ENCODE measurements around the gene GALNT18. TPM values are rescaled to one million over a fixed set of nuclear protein-coding genes. Genes with fewer than 3 reads are reported as not detected.

The GALNT18 gene
- total RNA-seq, 3 donors from 2014 or later, result 14.7 to 25.9 (median 16.4) TPM

- TF ChIP-seq, protein P1, sequence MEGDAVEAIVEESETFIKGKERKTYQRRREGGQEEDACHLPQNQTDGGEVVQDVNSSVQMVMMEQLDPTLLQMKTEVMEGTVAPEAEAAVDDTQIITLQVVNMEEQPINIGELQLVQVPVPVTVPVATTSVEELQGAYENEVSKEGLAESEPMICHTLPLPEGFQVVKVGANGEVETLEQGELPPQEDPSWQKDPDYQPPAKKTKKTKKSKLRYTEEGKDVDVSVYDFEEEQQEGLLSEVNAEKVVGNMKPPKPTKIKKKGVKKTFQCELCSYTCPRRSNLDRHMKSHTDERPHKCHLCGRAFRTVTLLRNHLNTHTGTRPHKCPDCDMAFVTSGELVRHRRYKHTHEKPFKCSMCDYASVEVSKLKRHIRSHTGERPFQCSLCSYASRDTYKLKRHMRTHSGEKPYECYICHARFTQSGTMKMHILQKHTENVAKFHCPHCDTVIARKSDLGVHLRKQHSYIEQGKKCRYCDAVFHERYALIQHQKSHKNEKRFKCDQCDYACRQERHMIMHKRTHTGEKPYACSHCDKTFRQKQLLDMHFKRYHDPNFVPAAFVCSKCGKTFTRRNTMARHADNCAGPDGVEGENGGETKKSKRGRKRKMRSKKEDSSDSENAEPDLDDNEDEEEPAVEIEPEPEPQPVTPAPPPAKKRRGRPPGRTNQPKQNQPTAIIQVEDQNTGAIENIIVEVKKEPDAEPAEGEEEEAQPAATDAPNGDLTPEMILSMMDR (IDR thresholded peaks at IDR 0.05), result no peak
- TF ChIP-seq POLR2A (IDR thresholded peaks at IDR 0.05) (no peak), POLR2AphosphoS5 (IDR thresholded peaks at IDR 0.05) (no peak)
- no peaks in the 10 kb centered on the region for H3K4me1 ChIP-seq
- H3K4me3 ChIP-seq, result no peak overlapping the region
- no peaks in the 10 kb centered on the region for H3K27me3 ChIP-seq
- no peaks in the 10 kb centered on the region for H3K36me3 ChIP-seq
- DNase-seq (ENCODE audit: low spot score in 2 of 2), result no peak
- H3K9me3 ChIP-seq, result no peaks in the 10 kb centered on the region
- intact Hi-C loops (cut with DNase I; ENCODE audit: low total_unique reads), result no loop called here
- H3K27ac ChIP-seq, result no peak overlapping the region
These were observed 157.2 kb downstream of the GALNT18 start for GRCh38 chr11:11464555-11464954.

- Histone ChIP-seq H3K36me3 (no peaks in the 10 kb centered on the region), H3K9me3 (no peaks in the 10 kb centered on the region), H3K27ac (no peak overlapping the region), H3K4me3 (no peak overlapping the region), H3K27me3 (no peaks in the 10 kb centered on the region), H3K4me1 (no peaks in the 10 kb centered on the region)
- intact Hi-C loops (cut with DNase I; ENCODE audit: low total_unique reads), result no loop called here
- TF ChIP-seq POLR2A (IDR thresholded peaks at IDR 0.05) (no peak), POLR2AphosphoS5 (IDR thresholded peaks at IDR 0.05) (no peak)
- TF ChIP-seq, protein P1 (IDR thresholded peaks at IDR 0.05), result no peak
- DNase-seq (ENCODE audit: low spot score in 2 of 2), result no peak
These were observed 158.4 kb downstream of the GALNT18 start for GRCh38 chr11:11463405-11463804.

GRCh38 chr11:11461473-11461872, 160.3 kb downstream of the GALNT18 start:
- intact Hi-C loops (cut with DNase I; ENCODE audit: low total_unique reads), result no loop called here

GRCh38 chr11:11459578-11459977, 162.2 kb downstream of the GALNT18 start:
- TF ChIP-seq POLR2AphosphoS5 (IDR thresholded peaks at IDR 0.05) (no peak), POLR2A (IDR thresholded peaks at IDR 0.05) (no peak)
- TF ChIP-seq, protein P1 (IDR thresholded peaks at IDR 0.05), result no peak
- no peak overlapping the region for H3K4me3 ChIP-seq
- DNase-seq (ENCODE audit: low spot score in 2 of 2), result no peak
- no peaks in the 10 kb centered on the region for H3K27me3 ChIP-seq
- H3K9me3 ChIP-seq, result no peaks in the 10 kb centered on the region
- intact Hi-C loops (cut with DNase I; ENCODE audit: low total_unique reads), result no loop called here
- H3K27ac ChIP-seq, result no peak overlapping the region
- H3K36me3 ChIP-seq, result no peaks in the 10 kb centered on the region
- H3K4me1 ChIP-seq, result no peaks in the 10 kb centered on the region

More at GRCh38 chr11:11461473-11461872, 160.3 kb downstream of the GALNT18 start:
- TF ChIP-seq POLR2A (IDR thresholded peaks at IDR 0.05) (no peak), POLR2AphosphoS5 (IDR thresholded peaks at IDR 0.05) (no peak)
- TF ChIP-seq, protein P1 (IDR thresholded peaks at IDR 0.05), result no peak
- Histone ChIP-seq H3K4me3 (no peak overlapping the region), H3K27ac (no peak overlapping the region), H3K36me3 (no peaks in the 10 kb centered on the region), H3K4me1 (no peaks in the 10 kb centered on the region), H3K27me3 (no peaks in the 10 kb centered on the region), H3K9me3 (no peaks in the 10 kb centered on the region)
- DNase-seq (ENCODE audit: low spot score in 2 of 2), result no peak

DNA sequence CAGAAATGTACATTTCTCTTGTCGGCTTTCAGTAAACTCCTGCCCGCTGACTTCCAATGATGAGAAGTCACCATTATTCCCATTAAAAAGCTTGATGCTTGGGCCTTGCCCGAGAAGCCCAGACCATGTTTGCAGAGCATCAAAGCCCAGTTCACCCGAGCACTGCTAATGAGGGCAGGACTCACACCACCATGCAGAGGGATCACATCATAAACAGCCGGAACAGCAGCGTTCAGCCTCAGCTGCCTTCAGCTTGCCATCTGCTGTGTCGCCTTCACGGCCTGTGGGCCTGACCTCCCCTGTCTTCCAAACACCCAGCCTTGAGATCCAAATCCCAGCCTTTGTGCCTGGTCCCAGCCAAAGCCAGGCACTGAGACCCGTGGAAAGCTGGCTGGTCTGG, 163.3 kb downstream of the GALNT18 start:
- intact Hi-C loops (cut with DNase I; ENCODE audit: low total_unique reads), result no loop called here

More for the DNA sequence above, 163.3 kb downstream of the GALNT18 start:
- no peak overlapping the region for H3K4me3 ChIP-seq
- H3K36me3 ChIP-seq, result no peaks in the 10 kb centered on the region
- H3K9me3 ChIP-seq, result no peaks in the 10 kb centered on the region
- no peaks in the 10 kb centered on the region for H3K4me1 ChIP-seq
- no peaks in the 10 kb centered on the region for H3K27me3 ChIP-seq
- DNase-seq (ENCODE audit: low spot score in 2 of 2), result no peak
- no peak overlapping the region for H3K27ac ChIP-seq
- TF ChIP-seq, protein P1 (IDR thresholded peaks at IDR 0.05), result no peak

Data from breast epithelium (tissue), 4 donors.